MCF 10A (cell line): ENCODE results near the gene PARN. TPM values are rescaled to one million over a fixed set of nuclear protein-coding genes. Genes with fewer than 3 reads are reported as not detected.

ENCODE experiments used
- BruUV-seq: library from RNA; stranded (reverse); fragments of 400-500 nt; replicated peaks from 2 replicates; lab custom pipeline; 2021; lab: Mats Ljungman, UMichigan
- CTCF ChIA-PET: fragments of 300-600 bp; sonication (Branson Sonifier 250); formaldehyde crosslinking; extraction: SDS; loops from one replicate; lab custom pipeline; 2021; ENCODE audit warnings: antibody characterized with exemption, inconsistent platforms; lab: Yijun Ruan, JAX
- POLR2A ChIA-PET: fragments of 300-600, 350-650 bp; sonication (Branson Sonifier 250); formaldehyde crosslinking; extraction: SDS; loops from one replicate; lab custom pipeline; 2020; ENCODE audit warnings: antibody characterized with exemption, inconsistent platforms; lab: Yijun Ruan, JAX
- DNase-seq: peaks from one replicate; pipeline ENCODE4 v3.0.0-alpha.2; 2018; ENCODE audit not compliant: unreplicated experiment
- H3K27ac Mint-ChIP-seq: one replicate; pipeline ENCODE4 v1.8.0; 2022; ENCODE audit warnings: mild to moderate bottlenecking, low read depth, mixed read lengths; ENCODE audit not compliant: unreplicated experiment
- H3K27me3 Mint-ChIP-seq: one replicate; pipeline ENCODE4 v1.8.0; 2022; ENCODE audit warnings: mixed read lengths; ENCODE audit not compliant: insufficient read depth, unreplicated experiment
- H3K36me3 Mint-ChIP-seq: one replicate; pipeline ENCODE4 v1.8.0; 2022; ENCODE audit warnings: mild to moderate bottlenecking, moderate library complexity, mixed read lengths; ENCODE audit not compliant: insufficient read depth, unreplicated experiment
- H3K4me1 Mint-ChIP-seq: one replicate; pipeline ENCODE4 v1.8.0; 2022; ENCODE audit warnings: mixed read lengths; ENCODE audit not compliant: insufficient read depth, unreplicated experiment
- H3K4me3 Mint-ChIP-seq: one replicate; pipeline ENCODE4 v1.8.0; 2022; ENCODE audit warnings: mild to moderate bottlenecking, moderate library complexity, mixed read lengths; ENCODE audit not compliant: unreplicated experiment
- H3K9me3 Mint-ChIP-seq: one replicate; pipeline ENCODE4 v1.8.0; 2022; ENCODE audit warnings: mixed read lengths; ENCODE audit not compliant: unreplicated experiment
- CTCF ChIP-seq: fragments of 200-600 bp; IDR thresholded peaks from one replicate; pipeline ENCODE4 v1.8.0; 2022; ENCODE audit warnings: antibody characterized with exemption, mild to moderate bottlenecking; ENCODE audit not compliant: unreplicated experiment
- intact Hi-C: fragments of 100-400 bp; cut with micrococcal nuclease; formaldehyde crosslinking; loops from 2 replicates; pipeline ENCODE4 v1.14.1; 2022
- total RNA-seq: library from RNA; stranded (reverse); gene quantifications from 2 replicates; pipeline ENCODE4 v1.2.3, GENCODE V29; 2022

The PARN gene
- total RNA-seq, 1 experiment from 2014 or later: 35.0 TPM

DNA sequence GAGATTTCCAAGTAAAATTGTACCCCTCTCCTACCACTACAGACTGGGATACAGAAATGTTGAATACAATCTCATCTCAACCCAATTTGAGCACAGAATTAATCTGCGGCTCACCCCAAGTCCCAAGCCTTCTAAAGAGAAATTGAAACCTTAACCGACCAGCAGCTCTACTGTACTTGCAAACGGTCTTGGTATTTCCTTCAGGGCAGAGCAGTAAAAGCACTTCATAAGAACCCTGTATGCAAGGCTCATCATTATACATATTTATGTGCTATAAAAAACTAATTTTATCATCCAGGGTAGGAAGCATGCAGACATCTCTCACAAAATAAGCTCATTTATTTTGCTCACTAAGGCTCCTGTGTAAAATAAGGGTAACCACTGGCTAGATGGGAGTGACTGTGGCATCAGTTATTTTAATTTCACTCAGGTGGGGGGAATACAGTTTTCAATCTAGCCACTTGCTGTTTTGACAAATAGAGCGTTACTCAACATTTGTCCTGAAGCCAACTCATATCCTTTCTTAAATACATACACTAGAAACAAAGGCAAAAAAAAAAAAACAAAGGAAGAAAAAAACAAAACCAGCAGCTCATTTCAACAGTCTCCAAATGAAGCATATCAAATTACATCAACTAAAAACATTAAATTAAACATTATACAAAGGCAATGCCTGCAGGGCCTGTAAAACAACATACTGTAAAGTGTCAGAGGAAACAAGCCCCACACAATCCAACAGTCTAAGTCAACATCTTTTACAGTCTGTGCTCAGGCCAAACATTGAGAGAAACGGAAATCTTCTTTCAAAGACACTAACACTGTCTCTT, 65.0 kb downstream of the PARN start:
- no peak overlapping the region for H3K4me3 Mint-ChIP-seq
- H3K9me3 Mint-ChIP-seq: no peaks in the 10 kb centered on the region
- no peaks in the 10 kb centered on the region for H3K27me3 Mint-ChIP-seq
- no TSS peak for BruUV-seq
- peak; percentile 68 for DNase-seq
- intact Hi-C loops: no loop called here
- H3K27ac Mint-ChIP-seq: peak overlapping the region; percentile 67
- no peak for TF ChIP-seq CTCF
- ChIA-PET POLR2A (interaction anchor here (0.6 to 2.0 kb wide), 7 partner anchors 10 to 264 kb away, joined by 3 to 12 read pairs (median 4); no protein-coding TSS in a partner anchor), CTCF (interaction anchor here (0.6 to 1.5 kb wide), 5 partner anchors 19 to 280 kb away, joined by 3 to 5 read pairs (median 4); no protein-coding TSS in a partner anchor)
- H3K36me3 Mint-ChIP-seq: peaks cover 29% of the 10 kb centered on the region
- H3K4me1 Mint-ChIP-seq: peaks cover 32% of the 10 kb centered on the region

GRCh38 chr16:14564323-14564722, 65.7 kb downstream of the PARN start:
- Mint-ChIP-seq H3K27me3 (no peaks in the 10 kb centered on the region), H3K9me3 (no peaks in the 10 kb centered on the region), H3K27ac (no peak overlapping the region), H3K4me3 (no peak overlapping the region), H3K4me1 (peaks cover 38% of the 10 kb centered on the region), H3K36me3 (peaks cover 36% of the 10 kb centered on the region)
- BruUV-seq: no TSS peak
- CTCF ChIA-PET: interaction anchor here (1.0 to 1.3 kb wide), 3 partner anchors 36 to 646 kb away, joined by 3 to 4 read pairs (median 3); no protein-coding TSS in a partner anchor
- DNase-seq: peak; percentile 40
- TF ChIP-seq CTCF: no peak
- POLR2A ChIA-PET: interaction anchor here (0.6 to 2.0 kb wide), 8 partner anchors 13 to 279 kb away, joined by 3 to 12 read pairs (median 4); no protein-coding TSS in a partner anchor
- intact Hi-C loops: no loop called here

DNA sequence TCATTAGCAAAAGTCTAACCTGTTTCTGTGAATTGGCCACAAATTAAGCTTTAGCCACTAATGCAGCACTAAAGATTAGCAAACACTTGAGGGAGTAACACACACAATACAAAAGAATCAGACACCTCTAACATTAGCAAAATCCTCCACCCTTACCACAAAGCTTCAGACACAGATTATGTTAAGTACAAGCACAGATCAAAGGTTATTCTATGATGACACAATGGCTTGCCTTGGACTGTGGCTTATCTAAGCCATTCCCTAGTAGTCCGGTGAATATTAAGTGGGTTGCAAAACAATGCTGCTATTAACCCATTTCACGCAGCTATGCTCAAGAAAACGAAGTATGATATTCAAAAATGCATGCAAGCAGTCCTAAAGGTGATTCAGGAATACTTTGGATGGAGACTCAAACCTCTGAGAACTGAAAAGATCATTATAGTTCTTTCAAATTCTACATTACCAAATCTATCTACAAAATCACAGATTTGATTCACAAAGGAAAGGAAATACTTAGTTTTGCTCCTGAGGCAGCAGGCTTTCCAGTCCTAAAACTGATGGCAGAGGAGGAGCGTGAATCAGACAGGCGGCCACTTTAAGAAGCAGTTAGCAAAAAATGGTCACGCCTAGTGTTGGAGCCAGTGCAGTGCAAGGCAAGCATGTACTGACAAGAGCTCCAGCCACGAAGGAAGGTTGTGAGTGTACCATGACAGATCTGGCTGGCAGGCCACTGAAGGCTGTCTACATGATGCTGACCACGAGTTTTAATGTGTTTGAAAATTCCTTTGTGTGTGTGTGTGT, 67.2 kb downstream of the PARN start:
- DNase-seq: peak; percentile 84
- ChIA-PET POLR2A (interaction anchor here (0.6 to 2.0 kb wide), 13 partner anchors 9 to 277 kb away, joined by 3 to 12 read pairs (median 4); partner anchors contain the start of gene PARN), CTCF (interaction anchor here (0.6 to 1.1 kb wide), 8 partner anchors 14 to 645 kb away, joined by 3 read pairs; no protein-coding TSS in a partner anchor)
- peak; percentile 22 for TF ChIP-seq CTCF
- Mint-ChIP-seq H3K4me1 (peaks cover 38% of the 10 kb centered on the region), H3K4me3 (no peak overlapping the region), H3K27ac (no peak overlapping the region), H3K9me3 (no peaks in the 10 kb centered on the region), H3K36me3 (peaks cover 33% of the 10 kb centered on the region), H3K27me3 (no peaks in the 10 kb centered on the region)
- intact Hi-C loops: no loop called here
- BruUV-seq: no TSS peak
